Left ventricle myocardium inferior (tissue), 1 donor: Measurements from ENCODE around the gene C3orf85. TPM values are rescaled to one million over a fixed set of nuclear protein-coding genes. Genes with fewer than 3 reads are reported as not detected.

Source experiments
- DNase-seq: peaks from one replicate; pipeline ENCODE4 v3.0.0-alpha.2; 2020
- H3K27ac ChIP-seq: fragments of 200-600 bp; replicated peaks from 2 replicates; pipeline ENCODE4 v1.8.0; 2021
- H3K27me3 ChIP-seq: fragments of 200-600 bp; 2 replicates; pipeline ENCODE4 v1.8.0; 2021; ENCODE audit warnings: low read depth
- H3K36me3 ChIP-seq: fragments of 200-600 bp; 2 replicates; pipeline ENCODE4 v1.8.0; 2021
- H3K4me1 ChIP-seq: fragments of 200-600 bp; 2 replicates; pipeline ENCODE4 v1.8.0; 2021
- H3K4me3 ChIP-seq: fragments of 200-600 bp; 2 replicates; pipeline ENCODE4 v1.8.0; 2021; ENCODE audit warnings: mild to moderate bottlenecking, moderate library complexity
- H3K9me3 ChIP-seq: fragments of 200-600 bp; replicated peaks from 2 replicates; pipeline ENCODE4 v1.8.0; 2021
- CTCF ChIP-seq: fragments of 200-600 bp; IDR thresholded peaks from 2 replicates; pipeline ENCODE4 v1.8.0; 2021; ENCODE audit warnings: antibody characterized with exemption, mild to moderate bottlenecking, borderline replicate concordance
- intact Hi-C: fragments of 100-400 bp; cut with micrococcal nuclease; formaldehyde crosslinking; loops from one replicate; pipeline ENCODE4 v1.11.0; 2022
- total RNA-seq: library from RNA; stranded (reverse); fragmentation: NEBNext Ultra II Directional; extraction: Animal tissue kit (Norgen Biotek cat#: 25700); gene quantifications from one replicate; pipeline ENCODE4 v1.2.1, GENCODE V29; 2021
- donor health status: DM: no; HTN: yes; CAD: no; lungs with severe emphysema.

C3orf85 gene
- total RNA-seq, 1 donor from 2014 or later = not detected

- TF ChIP-seq CTCF = no peak
- H3K4me3 ChIP-seq = no peak overlapping the region
- H3K36me3 ChIP-seq = no peaks in the 10 kb centered on the region
- intact Hi-C loops = no loop called here
- no peak for DNase-seq
- H3K4me1 ChIP-seq = no peaks in the 10 kb centered on the region
- no peaks in the 10 kb centered on the region for H3K27me3 ChIP-seq
- H3K9me3 ChIP-seq = no peaks in the 10 kb centered on the region
- H3K27ac ChIP-seq = no peak overlapping the region
Measured at GRCh38 chr3:109165905-109166304, 29.4 kb downstream of the C3orf85 start.

DNA sequence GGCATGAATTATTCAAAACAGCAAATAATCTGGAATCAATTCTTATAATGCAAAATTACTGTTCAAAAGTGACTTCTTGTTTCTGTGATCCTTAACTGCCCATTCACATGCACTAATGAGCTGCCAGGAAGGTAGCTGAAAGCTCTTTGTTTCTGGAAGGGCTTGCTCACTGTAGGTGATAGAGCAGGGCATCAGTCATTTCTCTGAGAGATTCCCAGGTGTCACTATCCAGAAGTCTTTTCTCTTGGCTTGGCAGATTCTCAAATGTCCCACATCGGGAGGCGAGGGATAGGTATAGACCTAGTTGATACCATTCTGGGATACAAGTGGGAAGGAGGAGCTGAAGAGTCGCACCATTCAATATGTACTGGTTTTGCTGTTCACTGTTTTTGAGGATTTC lies 35.0 kb downstream of the C3orf85 start:
- Histone ChIP-seq H3K27me3 (no peaks in the 10 kb centered on the region), H3K4me3 (no peak overlapping the region), H3K4me1 (no peaks in the 10 kb centered on the region), H3K36me3 (no peaks in the 10 kb centered on the region), H3K9me3 (no peaks in the 10 kb centered on the region), H3K27ac (no peak overlapping the region)
- TF ChIP-seq CTCF = no peak
- intact Hi-C loops = no loop called here
- DNase-seq = no peak

DNA sequence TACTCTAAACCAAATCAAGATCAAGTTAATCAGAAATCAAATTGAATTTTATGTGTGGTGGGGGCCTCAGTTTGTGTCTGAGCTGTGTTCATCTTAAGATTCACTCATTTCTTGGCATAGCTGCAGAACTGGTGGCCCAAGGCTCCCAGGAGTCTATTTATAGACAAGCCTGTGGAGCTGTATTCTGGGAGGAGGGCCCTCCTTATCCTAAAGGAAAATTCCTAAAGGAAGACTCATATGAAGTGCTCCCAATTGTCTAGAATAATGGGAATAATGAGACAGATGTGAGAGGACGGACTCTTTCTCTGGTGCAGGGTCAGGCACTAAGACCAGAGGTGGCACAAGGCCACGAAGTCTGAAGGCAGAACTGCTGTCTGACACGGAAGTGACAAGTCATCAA lies 38.9 kb downstream of the C3orf85 start:
- Histone ChIP-seq H3K9me3 (no peaks in the 10 kb centered on the region), H3K27me3 (no peaks in the 10 kb centered on the region), H3K27ac (no peak overlapping the region), H3K4me1 (no peaks in the 10 kb centered on the region), H3K4me3 (no peak overlapping the region), H3K36me3 (no peaks in the 10 kb centered on the region)
- TF ChIP-seq CTCF = no peak
- intact Hi-C loops = no loop called here
- no peak for DNase-seq

DNA sequence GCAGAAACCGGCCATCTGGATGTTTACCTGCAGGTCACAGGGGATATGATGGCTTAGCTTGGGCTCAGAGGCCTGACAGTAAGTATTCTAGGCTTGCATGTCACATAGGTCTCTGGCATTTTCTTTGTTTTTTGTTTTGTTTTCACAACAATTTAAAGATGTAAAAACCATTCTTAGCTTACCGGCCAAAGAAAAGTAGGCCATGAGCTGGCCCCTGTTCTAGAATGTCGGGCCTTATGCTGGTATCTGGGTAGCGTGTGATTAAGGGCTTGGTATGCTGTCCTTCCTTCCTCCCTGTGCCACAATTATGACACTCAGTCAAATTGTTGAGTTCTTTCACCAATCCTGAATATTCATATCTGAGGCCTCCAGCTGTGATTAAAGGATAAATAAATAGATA lies 40.2 kb downstream of the C3orf85 start:
- H3K27ac ChIP-seq = no peak overlapping the region
- H3K36me3 ChIP-seq = no peaks in the 10 kb centered on the region
- H3K4me3 ChIP-seq = no peak overlapping the region
- TF ChIP-seq CTCF = no peak
- intact Hi-C loops = no loop called here
- no peaks in the 10 kb centered on the region for H3K9me3 ChIP-seq
- H3K27me3 ChIP-seq = no peaks in the 10 kb centered on the region
- no peak for DNase-seq
- H3K4me1 ChIP-seq = no peaks in the 10 kb centered on the region

DNA sequence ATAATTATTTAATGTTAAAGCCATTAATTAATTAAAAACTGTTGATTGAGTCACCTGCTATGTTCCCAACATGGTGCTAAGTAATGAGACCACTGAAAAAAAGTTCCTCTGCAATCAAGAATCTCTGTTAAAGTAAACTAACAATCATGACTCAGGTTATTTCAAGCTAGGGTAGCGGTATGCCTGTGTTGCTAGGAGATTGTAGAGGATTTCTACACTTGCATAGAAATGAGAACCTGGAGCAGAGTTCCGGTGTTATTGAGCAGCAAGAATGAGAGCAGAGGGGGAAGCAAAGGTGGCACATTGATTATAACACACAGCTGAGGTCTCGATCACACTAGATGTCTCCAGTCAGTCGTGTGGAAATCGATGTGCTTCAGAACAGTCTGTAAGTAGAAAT lies 41.4 kb downstream of the C3orf85 start:
- Histone ChIP-seq H3K4me3 (no peak overlapping the region), H3K27me3 (no peaks in the 10 kb centered on the region), H3K9me3 (no peaks in the 10 kb centered on the region), H3K27ac (no peak overlapping the region), H3K36me3 (no peaks in the 10 kb centered on the region), H3K4me1 (no peaks in the 10 kb centered on the region)
- no peak for TF ChIP-seq CTCF
- no peak for DNase-seq
- intact Hi-C loops = no loop called here

- DNase-seq = no peak
- Histone ChIP-seq H3K27me3 (no peaks in the 10 kb centered on the region), H3K4me3 (no peak overlapping the region), H3K27ac (no peak overlapping the region), H3K9me3 (no peaks in the 10 kb centered on the region), H3K4me1 (no peaks in the 10 kb centered on the region), H3K36me3 (no peaks in the 10 kb centered on the region)
- TF ChIP-seq CTCF = no peak
- intact Hi-C loops = no loop called here
Measured at GRCh38 chr3:109178708-109179107, 42.2 kb downstream of the C3orf85 start.
